NCI-H526 treated with DMSO at 0.1 percent for 48 hours (cell line): ENCODE measurements around the gene RBCK1.
"Not testable (repeated sequence)": the region's sequence is repeated elsewhere in the genome, so short reads cannot be mapped to it uniquely, and the experiment has no call there.

Experiments
- DNase-seq: peaks from one replicate; lab custom pipeline; 2025; lab: John Stamatoyannopoulos, UW

RBCK1 gene

GRCh38 chr20:376089-376488 is 32.0 kb upstream of the RBCK1 start:
- DNase-seq, result no peak

GRCh38 chr20:376750-377149 is 31.3 kb upstream of the RBCK1 start:
- DNase-seq, result no peak

GRCh38 chr20:377578-377977 is 30.5 kb upstream of the RBCK1 start:
- DNase-seq, result not testable (repeated sequence)

- DNase-seq, result no peak
These were observed 29.1 kb upstream of the RBCK1 start for GRCh38 chr20:378961-379336.

GRCh38 chr20:380763-381580 is 27.1 kb upstream of the RBCK1 start:
- DNase-seq, result peak; percentile 31

GRCh38 chr20:381581-382290 is 26.4 kb upstream of the RBCK1 start:
- peak; percentile 75 for DNase-seq

- DNase-seq, result no peak
These were observed 25.6 kb upstream of the RBCK1 start for GRCh38 chr20:382291-383115.

- no peak for DNase-seq
These were observed 24.2 kb upstream of the RBCK1 start for GRCh38 chr20:383889-384288.

GRCh38 chr20:384723-385122 is 23.4 kb upstream of the RBCK1 start:
- DNase-seq, result no peak

- DNase-seq, result no peak
These were observed 22.7 kb upstream of the RBCK1 start for GRCh38 chr20:385448-385847.

- DNase-seq, result not testable (repeated sequence)
These were observed 21.5 kb upstream of the RBCK1 start for GRCh38 chr20:386634-387033.

GRCh38 chr20:387520-387919 is 20.6 kb upstream of the RBCK1 start:
- DNase-seq, result no peak

GRCh38 chr20:388034-388994 is 19.8 kb upstream of the RBCK1 start:
- no peak for DNase-seq

- no peak for DNase-seq
These were observed 18.9 kb upstream of the RBCK1 start for GRCh38 chr20:389220-389619.

GRCh38 chr20:391041-391711 is 16.9 kb upstream of the RBCK1 start:
- no peak for DNase-seq

- not testable (repeated sequence) for DNase-seq
These were observed 14.8 kb upstream of the RBCK1 start for GRCh38 chr20:393296-393695.

- DNase-seq, result no peak
These were observed 11.9 kb upstream of the RBCK1 start for GRCh38 chr20:396252-396618.

- DNase-seq, result no peak
These were observed 11.3 kb upstream of the RBCK1 start for GRCh38 chr20:396619-397431.

- no peak for DNase-seq
These were observed 10.5 kb upstream of the RBCK1 start for GRCh38 chr20:397432-398237.
